GM19238 (cell line): ENCODE results near the gene MICALL2.

Experiments used
- DNase-seq: peaks from one replicate; pipeline ENCODE4 v3.0.0; 2011; ENCODE audit warnings: low spot score; ENCODE audit not compliant: insufficient read length

Gene MICALL2

DNA sequence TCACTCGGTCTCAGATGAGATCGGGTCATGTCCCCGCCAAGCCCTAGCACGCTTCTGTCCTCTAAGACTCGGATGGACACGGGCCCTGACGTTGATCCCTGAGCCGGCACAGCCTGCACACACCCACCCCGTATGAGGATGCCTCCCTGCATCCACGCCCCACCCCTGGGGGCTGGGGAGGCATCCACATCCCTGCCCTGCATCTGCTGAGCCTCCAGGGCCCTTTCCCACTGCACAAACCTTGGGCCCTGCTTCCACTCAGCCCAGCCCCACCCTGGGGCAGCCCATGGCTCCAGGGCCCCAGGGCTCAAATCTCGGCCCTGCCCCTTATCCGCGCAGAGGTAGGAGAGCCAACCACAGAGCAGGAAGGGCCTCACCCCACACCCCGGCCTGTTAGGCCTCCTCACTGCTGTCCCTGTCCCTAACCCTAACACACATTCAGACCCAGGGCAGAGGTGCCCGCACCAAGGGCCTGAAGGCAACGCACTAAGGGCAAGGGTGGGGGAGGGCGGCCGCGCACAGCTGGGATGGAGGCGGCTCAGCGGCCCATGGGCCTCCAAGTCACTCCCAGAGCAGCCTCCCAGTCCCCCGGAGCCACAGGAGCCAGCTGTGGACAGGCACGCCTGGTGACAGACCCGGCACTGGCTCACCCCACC, 9.5 kb upstream of the MICALL2 start:
- DNase-seq = no peak

- DNase-seq = no peak
Observed at GRCh38 chr7:1468203-1468602, 8.9 kb upstream of the MICALL2 start.

GRCh38 chr7:1466524-1467271, 7.4 kb upstream of the MICALL2 start:
- DNase-seq = no peak

- DNase-seq = no peak
Observed at GRCh38 chr7:1464694-1465093, 5.4 kb upstream of the MICALL2 start.

DNA sequence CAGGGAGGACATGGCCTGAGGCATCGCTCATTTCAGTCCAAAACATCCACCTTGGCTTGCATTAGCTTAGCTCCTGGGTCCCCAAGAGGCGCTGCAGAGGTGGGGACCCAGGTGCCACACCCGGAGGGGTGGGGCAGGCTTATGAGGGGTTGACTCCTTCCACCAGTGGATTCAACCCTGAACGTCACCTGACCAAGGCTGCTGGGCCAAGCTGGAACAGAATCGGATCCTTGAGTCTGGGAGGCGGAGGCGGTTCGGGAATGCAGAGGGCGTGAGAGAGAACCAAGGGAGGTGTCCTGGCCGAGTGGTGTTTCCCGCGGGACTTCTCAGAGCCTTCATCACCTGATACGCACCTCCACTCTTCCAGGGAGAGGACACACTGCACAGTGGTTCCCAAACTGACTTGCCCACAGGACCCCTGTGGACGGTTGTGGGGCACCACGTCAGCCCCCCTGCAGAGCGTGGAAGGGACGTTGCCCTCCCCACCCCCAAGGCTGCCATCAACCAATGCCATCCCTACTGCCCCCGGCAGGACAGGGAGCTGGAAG, 4.5 kb upstream of the MICALL2 start:
- no peak for DNase-seq

DNA sequence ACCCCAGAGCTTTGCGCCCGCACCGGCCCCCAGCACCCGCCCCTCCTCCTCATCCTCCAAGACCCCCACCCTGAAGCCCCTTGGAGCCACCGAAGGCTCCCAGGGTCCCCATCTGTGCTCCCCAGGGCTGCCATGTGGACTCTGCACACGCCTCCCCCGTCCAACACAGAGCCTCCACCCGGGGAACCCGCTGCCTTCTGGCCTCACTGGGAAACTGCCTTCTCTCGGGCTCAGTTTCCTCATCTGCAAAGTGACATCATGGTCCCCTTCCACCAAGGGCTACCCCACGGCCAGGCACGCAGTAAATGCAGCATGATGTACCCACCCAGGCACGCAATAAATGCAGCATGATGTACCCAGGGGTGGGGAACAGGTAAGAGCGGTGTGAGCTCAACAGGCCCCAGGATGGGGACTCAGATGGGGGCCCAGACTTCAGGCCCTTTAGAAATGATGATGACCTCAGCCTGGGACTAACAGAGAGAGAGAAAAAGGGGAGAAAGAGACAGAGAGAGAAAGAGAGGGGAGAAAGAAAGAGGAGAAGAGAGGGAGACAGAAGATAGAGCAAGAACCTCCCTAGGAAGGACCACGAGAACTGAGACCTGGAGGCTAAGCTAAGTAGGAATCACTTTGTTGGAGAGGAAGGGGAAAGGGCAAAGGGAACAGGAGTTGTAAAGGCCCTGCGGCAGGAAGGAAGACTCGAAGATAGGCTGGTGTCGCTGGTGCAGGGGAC, 2.5 kb upstream of the MICALL2 start:
- DNase-seq = no peak

DNA sequence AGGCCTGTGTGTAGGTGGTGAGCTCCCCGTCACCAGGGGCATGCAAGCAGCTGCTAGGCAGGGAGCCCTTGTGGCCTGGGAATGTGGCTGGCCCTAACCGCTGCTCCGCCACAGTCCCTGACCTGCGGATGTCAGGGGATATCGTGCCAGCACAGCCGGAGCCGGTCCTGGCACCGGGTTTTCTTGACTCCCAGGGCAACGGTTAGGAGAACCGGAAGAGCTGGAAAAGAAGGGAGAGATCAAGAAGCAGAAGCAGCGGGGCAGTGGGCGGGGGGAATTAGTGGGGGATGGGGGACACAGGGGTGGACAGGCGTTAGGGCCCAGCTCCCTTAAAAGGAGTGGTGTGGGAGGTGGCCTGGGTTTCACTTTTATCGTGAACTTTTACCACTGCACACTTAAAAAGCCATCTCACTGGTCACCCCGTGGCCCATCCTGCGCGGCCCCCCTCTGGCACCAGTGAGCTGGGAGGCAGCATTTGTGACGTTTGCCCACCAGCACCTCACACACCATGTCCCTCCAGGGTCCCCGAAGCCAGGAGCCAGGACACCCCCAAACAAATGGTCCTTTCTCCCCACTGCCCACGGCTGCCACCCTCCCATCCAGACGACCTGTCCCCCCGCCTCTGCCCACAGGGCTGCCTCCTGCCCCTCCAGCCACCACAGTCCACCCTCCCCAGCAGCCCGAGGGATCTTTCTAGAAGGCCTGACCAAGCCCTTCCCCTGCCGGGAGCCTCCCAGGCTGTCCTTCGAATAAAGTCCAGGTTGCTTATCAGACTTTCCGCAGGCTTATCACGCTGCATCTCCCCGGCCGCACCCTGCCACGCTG, 1.8 kb upstream of the MICALL2 start:
- no peak for DNase-seq

GRCh38 chr7:1459920-1460820, 900 bp upstream of the MICALL2 start:
- no peak for DNase-seq

DNA sequence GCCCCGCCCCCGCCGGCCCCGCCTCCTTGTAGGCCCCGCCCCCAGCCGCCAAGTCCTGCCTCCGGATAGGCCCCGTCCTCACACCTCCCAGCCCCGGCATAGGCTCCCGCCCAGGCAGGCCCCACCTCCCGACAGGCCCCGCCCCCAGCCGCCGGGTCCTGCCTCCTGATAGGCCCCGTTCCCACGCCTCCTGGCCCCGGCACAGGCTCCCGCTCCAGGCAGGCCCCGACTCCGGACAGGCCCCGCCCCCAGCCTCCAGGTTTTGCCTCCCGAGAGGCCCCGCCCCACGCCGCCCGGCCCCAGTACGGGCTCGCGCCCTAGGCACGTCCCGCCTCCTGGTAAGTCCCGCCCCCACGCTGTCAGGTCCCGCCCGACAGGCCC, 232 bp upstream of the MICALL2 start:
- peak; percentile 100 for DNase-seq

GRCh38 chr7:1457949-1458682, 1.2 kb downstream of the MICALL2 start:
- no peak for DNase-seq

GRCh38 chr7:1457059-1457948, 2.0 kb downstream of the MICALL2 start:
- no peak for DNase-seq

DNA sequence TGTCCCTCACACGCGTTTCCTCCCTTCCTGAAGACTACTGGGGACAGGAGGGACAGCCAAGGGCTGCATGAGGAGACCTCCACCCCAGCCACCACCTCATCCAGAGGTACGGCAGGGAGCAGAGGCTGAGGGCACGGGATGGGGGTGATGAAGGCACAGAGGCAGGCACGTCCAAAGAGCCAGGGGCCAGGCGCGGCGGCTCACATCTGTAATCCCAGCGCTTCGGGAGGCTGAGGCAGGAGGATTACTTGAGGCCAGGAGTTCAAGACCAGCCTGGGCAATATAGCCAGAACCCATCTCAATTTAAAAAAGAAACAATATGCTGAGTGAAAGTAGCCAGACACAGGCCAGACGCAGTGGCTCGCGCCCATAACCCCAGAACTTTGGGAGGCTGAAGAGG, 3.3 kb downstream of the MICALL2 start:
- no peak for DNase-seq

DNA sequence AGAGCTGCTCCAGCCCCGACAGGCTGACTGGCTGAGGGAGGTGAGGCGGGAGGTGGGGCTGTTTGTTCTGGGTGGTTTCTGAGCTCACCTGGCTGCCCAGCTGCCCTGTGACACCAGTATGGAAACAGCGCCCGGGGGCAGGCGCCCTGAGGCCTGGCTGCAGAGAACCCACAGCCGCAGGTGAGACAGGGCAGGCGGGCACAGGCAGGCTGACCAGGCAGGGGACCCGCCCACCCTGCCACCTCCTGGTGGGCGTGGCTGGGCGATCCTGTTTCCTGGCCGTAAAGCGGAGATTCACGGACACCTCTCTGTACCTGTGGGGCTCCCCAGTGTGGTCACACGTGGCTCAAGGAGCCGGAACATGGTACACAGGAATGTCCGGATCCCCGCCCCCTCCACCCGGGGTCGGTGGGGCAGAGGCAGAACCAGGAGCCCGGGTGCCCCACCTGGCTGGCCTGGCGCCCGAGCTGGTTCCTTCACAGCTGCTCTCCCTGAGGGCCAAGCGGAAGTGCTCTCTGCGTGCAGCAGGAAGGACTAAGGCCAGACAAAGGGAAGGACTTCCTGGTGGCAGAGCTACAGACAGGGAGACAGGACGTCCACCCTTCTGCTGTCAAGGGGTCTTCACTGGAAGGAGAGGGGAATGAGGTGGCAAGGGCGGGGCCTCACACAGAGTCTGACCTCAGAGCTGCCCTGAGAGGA, 3.9 kb downstream of the MICALL2 start:
- DNase-seq = no peak

- DNase-seq = no peak
Observed at GRCh38 chr7:1454542-1454941, 4.7 kb downstream of the MICALL2 start.

DNA sequence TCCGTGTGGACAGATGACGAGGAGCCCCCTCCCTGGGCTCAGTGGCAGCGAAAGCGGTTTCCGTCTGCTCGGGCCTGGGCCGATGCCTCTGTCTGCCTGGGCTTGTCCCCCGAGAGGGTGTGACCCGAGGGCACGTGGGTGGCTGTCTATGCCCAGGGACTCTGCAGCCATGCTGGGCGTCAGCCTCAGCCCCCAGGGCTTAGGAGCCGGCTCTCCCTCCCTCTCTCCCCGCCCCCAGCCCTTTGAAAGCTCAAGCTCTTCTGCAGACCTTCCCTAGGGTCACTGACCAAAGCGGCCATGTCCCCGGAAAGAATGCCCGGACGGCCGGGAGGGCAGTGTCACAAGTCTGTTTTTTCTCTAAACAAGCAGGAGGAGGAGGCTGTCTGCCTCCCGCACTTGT, 7.1 kb downstream of the MICALL2 start:
- no peak for DNase-seq

DNA sequence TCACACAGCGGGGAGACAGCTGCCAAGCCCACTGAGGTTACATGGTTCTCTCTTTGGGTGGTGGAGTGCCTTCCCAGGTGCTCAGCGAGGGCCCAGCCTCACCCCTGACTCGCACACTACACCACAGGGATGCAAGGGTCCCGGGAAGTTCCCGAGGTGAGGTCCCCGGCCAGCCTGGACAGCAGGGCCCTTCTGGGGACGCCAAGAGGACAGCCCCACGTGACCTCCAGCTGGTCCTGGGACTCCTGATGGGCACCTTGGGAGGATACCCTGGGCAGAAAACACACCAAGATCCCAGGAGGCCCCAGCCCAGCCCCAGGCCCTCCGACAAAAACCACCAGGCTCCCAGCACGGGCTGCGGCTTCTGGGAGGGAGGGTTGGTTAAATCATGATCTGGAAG, 8.3 kb downstream of the MICALL2 start:
- DNase-seq = no peak

DNA sequence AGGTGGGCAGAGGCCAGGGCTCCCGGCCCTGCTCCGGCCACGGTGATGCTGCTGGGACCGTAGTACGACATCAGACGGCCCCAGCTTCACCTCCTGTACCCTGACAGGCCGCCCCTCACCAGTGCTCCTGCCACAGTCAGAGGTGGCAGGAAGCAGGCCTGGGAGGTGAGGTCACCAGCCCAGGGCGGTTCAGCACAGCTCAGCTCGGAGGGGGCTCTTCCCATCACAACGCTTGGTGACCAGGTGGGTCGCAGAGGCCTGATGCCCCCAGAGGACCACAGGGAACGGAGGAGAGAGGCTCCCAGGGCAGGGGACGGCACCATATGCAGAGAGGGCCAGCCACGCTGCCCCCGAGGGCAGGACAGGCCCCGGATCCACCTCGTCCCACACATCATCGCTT, 8.8 kb downstream of the MICALL2 start:
- DNase-seq = no peak

GRCh38 chr7:1449951-1450350, 9.3 kb downstream of the MICALL2 start:
- DNase-seq = no peak
